GM21447 (cell line): ENCODE data around the gene PLXNB2.
A peak's percentile ranks its signal among the peaks of the same experiment; 100 is the strongest.
"Not testable (repeated sequence)": the region's sequence is repeated elsewhere in the genome, so short reads cannot be mapped to it uniquely, and the experiment has no call there.

Experiments
- ATAC-seq: cut with Tn5 transposase; IDR thresholded peaks from one replicate; pipeline ENCODE4 v1.9.1; 2021; ENCODE audit not compliant: unreplicated experiment

Gene PLXNB2

DNA sequence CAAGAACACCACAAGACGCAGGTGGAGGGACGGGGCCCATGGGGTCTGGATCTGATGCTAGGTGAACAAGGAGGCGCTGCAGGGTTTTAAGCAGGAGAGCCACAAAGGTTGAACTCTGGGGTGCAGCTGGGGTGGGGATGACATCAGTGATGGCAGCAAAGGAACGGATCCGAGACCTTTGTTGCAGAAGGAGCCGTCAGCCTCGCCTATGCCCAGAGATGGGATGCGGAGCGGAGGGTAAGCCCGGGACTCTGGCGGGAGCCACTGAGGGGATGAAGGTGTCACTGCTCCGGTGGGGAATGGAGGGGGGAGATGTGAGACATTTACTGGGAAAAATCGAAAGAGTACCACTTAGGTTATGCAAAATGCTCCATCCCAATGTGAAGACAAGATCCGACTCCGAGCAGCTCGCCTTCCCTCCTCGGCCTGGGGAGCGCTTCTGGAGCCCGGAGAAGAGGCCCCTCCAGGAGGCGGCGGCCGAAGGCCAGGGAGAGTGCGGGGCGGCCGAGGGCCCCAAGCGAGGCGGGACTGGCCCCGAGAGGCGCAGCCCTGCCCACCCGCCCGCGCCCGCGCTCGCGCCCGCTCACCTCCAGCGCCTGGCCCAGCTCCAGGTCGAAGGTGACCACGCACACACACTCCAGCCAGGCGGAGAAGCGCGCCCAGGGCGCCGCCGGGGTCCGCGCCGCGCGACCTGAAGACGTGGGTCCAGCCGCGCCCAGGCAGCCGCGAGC is 18.9 kb upstream of the PLXNB2 start:
- ATAC-seq: no peak

DNA sequence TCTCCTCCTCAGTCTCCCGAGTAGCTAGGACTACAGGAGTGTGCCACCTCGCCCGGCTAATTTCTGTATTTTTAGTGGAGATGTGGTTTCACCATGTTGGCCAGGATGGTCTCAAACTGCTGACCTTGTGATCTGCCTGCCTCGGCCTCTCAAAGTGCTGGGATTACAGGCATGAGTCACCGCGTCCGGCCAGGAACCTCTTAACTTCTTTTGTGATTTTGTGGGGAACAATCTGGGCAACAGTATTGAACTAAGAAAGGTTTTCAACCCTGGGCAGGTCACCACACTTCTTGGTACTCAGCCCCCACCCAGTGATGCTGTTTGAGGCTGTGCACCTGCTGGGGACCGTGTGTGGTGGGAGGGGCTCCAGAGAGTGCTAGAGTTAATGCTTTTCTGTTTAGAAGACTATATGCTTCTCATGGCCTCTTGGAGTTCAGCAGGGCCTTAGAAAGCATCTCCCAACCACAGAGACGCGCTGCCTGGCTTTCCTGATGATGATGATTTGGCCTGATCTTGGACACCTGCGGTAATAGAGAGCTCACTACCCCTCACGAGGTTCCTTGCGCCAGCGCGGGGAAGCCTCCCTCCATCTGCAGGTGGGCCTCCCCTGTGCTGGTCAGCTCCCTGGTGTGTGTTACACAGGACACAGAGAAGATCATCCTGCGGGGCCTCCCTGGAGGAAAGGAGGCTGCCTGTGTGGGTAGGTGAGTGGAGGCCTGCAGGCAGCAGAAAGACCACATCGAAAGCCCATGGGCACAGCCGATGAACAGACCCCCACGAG is 18.2 kb upstream of the PLXNB2 start:
- no peak for ATAC-seq

DNA sequence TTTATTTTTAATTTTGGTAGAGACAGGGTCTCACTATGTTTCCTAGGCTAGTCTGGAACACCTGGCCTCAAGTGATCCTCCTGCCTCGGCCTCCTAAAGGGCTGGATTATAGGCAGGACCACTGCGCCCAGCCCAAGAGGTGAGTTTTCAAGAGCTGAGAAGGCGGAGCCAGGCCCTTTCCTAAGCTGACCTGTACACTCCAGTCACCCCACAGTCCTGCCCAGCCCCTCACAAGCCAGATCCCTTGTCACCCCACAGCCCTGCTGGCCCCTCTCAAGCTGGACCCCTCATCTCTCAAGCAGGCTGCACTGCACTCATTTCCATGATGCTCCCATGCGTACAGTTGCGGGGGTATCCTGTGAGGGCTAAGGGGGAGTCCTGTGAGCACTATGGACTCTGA is 16.5 kb upstream of the PLXNB2 start:
- ATAC-seq: no peak

DNA sequence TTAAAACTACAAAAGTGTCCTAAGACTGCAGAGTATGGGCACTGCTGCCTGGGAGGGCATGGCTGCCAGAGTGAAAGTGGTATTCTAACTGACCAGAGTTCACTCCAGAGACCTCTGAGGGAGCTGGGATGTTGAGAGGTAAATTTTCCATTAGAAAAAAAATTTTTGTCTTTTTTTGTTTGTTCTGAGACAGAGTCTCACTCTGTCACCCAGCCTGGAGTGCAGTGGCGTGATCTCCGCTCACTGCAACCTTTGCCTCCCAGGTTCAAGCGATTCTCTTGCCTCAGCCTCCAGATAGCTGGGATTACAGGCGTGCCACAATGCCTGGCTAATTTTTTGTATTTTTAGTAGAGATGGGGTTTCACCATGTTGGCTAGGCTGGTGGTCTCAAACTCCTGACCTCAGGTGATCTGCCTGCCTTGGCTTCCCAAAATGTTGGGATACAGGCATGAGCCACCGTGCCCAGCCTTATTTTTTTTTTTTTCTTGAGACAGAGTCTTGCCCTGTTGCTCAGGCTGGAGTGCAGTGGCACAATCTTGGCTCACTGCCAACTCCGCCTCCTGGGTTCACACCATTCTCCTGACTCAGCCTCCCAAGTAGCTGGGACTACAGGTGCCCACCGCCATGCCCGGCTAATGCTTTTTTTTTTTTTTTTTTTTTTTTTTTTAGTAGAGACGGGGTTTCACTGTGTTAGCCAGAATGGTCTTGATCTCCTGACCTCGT is 15.1 kb upstream of the PLXNB2 start:
- ATAC-seq: not testable (repeated sequence)

DNA sequence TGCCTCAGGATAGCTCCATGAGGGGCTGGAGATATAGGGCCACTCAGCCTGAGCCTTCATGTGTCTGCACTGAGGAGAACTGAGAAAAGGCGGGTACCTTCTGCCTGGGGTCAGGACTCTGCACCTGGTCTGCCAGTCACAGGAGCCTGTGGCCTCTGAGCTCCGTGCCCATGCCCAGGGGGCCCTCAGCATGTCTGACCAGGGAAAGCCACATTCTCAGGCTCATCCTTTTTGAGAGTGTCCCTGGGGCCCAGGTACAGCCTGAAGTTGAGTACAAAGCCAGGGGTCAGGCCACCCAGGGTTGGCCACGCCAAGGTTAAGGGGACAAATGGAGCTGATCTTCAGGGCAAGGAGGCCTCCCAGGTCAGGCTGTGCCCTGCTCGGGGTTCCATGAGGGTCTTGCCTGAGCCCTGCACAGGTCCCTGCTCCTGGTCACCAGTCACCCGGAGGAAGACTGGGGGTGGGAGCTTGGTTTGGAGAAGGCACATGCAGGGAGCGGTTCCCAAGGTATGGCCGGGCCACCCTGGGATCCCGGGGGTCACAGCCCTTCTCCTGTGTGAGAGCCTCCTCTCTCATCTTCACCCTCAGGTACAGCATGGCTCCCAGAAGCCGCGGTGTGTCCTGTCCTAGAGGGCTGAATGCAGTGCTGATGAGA is 13.4 kb upstream of the PLXNB2 start:
- ATAC-seq: no peak

DNA sequence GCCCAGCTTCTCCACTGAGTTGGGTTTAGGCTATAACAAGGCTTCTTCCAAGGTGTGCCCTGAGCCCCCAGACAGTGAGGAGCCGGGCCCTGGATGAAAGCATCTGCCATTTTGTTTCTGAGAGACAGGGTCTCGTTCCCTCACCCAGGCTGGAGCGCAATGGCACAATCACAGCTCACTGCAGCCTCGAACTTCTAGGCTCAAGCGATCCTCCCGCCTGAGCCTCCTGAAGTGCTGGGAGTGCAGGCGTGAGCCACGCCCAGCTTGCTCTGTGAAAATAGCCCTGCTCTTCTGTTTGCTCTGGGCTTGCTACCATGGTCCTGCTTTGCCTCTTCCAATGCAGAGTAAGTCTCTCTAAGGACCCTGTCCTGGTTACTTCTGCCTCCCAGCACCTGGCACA is 12.7 kb upstream of the PLXNB2 start:
- no peak for ATAC-seq

DNA sequence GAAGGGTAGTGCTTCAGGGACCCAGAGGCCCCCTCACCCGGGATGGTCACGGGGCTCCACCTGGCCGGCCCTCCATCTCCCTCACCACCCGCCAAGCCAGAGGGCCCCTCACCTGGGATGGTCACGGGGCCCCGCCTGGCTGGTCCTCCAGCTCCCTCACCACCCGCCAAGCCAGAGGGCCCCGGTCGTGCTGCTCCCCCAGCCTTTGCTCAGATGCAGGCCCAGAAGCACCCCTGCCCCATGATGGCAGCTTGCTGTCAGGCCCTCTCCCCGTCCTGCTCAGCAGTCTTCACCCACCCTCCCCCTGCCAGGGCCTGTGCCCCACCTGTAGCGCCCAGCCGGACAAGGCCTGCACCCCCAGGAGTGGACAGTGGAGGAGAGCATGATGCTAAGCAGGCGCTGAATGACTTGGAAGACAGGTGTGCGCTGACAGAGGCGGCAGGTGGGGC is 12.1 kb upstream of the PLXNB2 start:
- no peak for ATAC-seq

DNA sequence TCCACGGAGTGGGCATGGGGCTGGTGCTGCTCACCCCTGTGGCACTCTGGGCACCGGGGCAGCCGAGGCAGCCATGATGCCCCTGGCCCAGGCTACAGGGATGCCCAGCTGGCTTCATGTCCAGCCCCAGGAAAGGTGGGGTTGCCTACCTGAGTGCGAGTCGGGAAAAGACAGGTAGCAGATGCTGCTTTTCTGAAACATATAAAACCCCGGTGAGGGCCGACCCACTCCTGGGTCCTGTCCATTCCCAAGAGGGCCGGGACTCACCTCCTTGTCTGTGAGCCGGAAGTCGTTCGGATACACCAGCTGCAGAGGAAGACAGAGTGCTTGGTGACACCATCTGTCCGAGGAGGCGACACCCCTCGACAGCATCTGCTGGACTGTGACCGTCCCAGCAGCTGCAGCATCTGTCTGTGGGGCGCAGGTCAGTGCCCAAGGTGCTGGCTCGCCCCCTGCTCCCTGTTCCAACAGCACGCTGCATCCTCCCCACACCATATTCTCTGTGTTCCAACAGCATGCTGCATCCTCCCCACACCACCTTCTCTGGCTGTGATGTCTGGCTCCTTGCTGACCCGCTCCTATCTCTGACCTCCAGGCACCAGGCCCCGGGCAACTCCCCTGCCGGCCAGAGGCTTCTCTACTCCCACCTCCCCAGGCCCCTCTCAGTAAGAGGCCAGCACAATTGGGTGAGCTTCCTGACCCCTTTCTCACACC is 11.4 kb upstream of the PLXNB2 start:
- no peak for ATAC-seq

DNA sequence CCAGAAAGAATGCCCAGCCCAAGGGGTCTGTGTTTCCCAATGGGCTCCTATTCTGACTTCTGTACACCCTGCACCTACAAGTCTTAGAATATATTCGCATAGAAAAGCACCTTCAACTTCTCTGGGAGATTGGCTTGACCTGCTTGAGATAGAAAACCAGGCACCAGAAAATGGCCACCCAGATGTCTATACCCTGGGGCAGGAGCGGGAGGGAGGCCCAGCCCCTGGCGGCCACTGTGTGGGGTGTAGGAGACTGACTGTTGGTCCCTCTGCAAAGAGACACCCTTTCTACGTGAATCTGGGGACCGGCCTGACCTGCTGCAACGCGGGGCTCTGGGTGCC is 10.9 kb upstream of the PLXNB2 start:
- no peak for ATAC-seq

DNA sequence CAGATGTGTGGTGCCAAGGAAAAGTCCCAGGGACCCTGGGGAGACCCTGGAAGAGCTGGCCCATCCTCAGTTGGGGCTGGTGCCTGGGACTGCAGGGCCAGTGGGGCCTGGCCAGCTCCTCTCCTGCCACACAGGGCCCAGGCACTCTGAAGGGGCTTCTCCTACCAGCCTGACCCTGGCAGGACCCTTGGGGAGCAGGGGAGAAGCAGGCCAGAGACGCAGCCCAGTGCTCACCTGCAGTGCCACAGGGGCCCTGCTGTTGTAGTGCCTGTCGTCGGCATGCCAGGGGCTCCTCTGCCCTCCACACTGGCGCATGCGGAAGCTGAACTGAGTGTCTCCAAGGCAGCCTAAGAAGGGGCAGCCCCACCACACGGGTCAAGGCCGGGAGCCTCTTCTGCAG is 10.2 kb upstream of the PLXNB2 start:
- no peak for ATAC-seq

DNA sequence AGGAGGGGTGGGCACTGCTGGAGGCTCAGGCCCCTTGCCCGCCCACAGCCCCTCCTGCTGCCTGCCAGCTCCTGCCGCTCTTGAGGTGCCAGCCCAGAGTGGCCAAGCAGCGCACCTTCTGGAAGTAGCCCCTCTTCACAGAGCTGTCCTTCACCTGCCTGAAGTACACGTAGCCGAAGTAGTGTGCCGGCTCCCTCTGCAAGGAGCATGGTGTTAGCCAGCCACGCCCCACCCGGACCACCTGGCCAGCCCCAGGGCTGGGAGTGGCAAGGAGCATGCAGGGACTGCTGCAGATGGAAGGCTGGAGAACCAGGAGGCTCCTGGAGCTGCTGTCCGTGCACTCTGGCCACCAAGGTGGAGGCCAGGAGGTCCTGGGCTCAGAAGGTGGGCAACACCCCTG is 9.7 kb upstream of the PLXNB2 start:
- no peak for ATAC-seq

DNA sequence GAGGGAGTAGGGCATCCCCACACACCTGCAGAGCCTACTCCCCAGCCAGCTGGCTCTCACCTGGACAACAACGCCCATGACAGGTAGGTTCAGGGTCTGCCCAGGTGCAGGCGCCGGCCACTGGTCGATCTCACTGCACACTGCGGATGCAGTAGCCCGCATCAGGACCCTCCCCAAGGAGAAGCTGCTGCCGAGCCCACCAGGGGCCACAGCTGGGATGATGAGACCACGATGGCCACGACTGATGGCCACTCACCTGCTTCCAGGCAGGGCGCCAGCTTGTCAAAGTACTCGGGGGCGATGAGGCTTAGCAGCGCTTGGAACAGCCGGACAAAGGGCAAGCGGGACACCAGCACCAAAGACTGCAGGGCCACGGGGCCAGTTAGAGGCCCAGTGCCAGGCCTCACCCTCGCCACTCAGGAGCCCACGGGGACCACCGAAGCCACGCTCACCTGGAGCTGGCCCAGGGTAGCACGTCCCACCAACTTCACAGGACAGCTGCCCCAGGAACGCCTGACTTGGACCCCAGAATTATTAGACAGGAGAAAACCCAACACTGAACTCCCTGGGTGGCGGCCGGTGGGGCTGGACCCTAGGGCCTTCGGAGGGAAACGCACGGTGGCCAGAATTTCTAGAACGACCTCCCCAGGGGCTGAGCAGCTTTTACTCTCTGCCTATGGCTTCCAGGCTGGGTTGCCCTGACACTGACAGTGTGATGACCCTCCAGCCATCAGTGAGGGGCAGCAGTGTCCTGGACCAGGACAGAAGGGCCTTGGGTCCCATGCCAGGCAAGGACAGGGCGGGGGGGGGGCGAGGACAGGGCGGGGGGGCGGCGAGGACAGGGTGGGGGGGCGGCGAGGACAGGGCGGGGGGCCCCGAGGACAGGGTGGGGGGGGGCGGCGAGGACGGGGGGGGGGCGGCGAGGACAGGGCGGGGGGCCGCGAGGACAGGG is 8.9 kb upstream of the PLXNB2 start:
- no peak for ATAC-seq

DNA sequence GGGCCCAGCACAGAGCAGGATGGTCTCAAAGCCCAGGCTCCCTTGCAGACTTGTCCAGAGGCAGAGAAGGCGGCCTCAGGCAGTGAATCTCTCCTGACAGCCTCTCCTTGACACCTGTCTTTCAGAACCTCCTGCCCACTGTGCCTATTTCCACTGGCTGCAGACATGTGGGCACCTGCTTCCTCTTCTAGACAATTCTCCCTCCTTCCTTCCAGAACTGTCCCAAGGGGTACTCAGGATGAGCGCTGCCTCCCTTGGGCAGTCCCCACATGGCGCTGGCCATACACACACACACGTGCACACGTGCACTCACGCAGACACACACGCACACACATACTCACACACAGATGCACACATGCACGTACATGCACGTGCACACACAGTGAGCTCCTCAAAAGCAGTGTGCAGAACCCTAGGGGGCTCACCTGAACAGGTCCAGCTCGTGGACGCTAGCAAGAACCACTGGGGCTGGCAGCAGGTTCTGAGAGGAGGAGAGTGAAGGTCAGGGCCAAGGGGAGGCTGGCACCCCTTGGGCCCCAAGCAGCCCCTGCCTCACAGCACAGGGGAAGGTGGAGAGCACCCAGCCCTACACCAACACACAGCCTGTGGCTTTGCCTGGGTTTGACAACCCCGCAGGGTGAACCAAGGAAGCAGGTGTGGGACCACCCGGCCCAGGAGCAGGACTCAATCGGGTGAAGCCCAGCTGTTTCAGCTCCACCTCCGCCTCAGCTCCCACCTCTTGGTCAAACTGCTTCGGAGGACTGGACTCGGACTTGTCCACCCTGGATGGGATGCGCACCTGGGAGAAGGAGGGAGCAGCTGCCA is 8.1 kb upstream of the PLXNB2 start:
- ATAC-seq: no peak

DNA sequence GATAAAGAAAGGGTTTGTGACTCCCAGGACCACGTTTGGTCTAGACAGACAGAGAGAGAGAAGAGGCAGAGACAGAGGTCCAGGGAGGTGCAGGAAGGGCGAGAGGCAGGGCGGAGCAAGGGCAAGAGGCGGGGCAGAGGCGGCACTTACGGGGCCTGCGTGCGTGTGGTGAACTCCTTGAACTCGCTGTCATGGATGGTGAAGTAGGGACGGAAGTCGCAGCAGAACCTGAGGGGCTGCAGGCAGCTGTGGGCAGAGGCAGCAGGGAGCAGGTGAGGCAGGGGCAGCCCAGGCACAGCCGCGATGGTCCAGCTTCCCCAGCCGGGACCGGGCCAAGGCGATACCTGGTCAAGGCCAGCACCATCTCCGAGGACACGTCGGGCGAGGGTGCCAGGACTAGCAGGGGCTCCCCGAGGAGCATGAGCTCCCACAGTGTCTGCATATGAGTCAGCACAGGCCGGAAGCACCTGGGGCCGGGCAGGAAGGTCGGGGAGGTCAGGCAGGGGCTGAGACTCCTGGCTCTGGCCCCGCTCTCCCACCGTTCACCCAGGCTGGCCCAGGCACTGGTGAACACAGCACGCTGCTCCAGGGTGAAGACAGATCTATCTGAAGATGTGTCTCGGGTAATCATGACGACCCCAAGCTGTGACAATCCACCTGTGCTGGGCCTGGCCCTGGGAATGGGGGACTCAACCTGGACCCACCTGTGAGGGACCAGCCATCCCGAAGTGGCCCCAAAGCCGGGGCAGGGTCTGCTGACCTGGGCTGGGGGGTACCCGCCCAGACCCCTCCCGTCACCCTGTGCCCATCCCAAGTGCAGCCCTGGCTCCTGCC is 7.2 kb upstream of the PLXNB2 start:
- ATAC-seq: peak; percentile 85

DNA sequence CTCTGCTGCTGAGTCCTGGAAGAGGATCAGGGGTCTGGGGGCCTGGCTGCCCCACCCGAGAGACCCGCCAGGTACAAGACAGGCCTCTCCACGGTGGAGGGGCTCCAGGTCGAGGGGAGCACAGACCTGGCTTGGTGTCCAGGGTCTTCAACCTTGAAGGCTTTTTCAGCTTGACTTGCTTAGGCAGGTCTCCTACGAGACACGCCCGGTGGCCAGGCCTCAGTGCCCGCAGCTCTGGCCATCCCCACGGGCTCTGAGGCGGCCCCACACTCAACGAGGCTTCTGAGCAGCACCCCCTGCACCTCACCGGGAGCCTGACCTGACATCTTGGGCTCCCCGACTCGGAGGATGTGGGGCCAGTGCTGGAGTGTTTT is 6.6 kb upstream of the PLXNB2 start:
- ATAC-seq: no peak

DNA sequence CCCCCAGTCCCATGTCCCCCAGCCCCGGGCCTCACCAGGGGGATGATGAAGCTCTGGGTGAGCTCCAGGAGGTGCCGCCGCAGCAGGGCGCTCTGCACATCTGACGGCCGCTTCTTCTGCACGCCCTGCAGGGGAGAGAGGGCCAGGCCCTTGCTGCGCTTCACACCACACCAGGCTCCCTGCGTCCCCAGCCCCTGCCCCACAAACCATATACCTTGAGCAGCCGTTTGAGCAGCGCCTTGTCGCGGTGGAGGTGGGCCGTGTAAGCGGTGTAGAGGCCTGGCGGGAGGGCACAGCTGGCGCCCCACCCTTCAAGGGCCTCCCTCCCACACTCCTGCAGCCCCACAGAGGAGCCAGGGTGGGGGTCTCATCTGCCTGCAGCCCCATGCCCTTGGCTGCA is 6.2 kb upstream of the PLXNB2 start:
- no peak for ATAC-seq

DNA sequence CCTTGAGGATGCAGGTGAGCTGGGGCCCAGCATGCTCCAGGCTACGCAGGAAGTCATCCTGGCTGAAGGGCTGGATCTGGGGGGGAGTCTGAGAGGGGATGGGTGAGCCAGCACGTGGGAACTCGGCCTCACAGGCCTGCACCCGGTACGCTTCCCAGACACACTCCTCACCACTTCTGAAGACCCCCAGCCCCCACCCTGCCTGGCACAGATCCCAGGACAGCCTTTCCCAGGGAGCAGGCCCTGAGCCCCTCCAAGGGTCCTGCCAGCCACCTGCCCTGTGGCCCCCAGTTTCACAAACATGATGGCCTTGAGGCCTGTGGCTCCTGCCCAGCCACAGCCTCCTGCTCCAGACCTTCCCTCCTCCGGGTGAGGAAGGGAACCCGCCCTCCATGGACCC is 5.6 kb upstream of the PLXNB2 start:
- ATAC-seq: no peak

DNA sequence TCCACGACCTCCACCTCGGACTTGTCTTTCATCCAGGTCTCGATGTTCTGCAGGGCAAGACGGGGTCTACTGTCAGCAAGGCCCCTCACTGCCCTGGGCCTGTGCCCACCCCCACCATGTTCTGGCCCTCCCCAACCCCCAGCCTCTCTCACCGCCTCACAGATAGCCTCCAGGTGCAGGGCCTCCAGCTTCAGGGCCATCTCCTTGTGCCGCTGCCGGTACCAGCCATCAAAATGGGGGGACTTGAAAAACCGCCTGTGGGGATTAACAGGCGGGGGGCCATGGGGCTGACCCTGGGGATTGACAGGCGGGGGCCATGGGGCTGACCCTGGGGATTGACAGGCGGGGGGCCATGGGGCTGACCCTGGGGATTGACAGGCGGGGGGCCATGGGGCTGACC is 4.9 kb upstream of the PLXNB2 start:
- ATAC-seq: no peak
